ENCODE data around the gene RASA4.
"Not testable (repeated sequence)": the region's sequence is repeated elsewhere in the genome, so short reads cannot be mapped to it uniquely, and the experiment has no call there.

RASA4 gene

DNA sequence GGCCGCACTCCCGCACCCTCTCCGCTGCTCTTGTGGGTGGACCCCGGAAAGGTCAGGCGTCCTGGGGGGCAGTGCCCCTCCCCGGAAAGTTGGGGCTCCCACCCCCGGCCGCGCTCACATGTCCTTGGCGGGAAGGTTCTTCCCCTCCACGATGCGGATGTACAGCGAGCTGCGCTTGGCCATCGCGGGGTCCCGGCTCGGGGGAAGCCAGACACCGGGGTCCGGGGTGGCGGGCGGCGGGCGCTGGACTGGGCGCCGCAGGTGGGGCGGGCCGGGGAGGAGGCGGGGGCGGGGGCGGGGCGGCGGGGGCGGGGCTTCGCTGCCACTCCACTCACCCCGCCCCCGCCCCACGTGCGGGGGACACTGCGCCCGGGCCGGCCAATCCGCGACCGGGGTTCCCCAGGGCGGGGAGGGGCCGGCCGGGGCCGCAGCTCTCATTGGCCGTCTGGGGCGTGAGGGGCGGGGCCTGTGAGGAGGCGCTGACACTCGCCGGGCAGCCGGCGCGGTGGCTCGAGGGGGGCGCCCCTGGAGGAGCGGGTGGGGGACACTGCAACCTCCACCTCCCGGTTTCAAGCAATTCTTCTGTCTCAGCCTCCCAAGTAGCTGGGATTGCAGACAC is at the start of gene RASA4:
TSS of gene RASA4 (minus strand) at position 250 of the 619 bp plus-strand sequence. CDS start at position 183, 67 bp downstream.
- peak; percentile 23 for DNase-seq

DNA sequence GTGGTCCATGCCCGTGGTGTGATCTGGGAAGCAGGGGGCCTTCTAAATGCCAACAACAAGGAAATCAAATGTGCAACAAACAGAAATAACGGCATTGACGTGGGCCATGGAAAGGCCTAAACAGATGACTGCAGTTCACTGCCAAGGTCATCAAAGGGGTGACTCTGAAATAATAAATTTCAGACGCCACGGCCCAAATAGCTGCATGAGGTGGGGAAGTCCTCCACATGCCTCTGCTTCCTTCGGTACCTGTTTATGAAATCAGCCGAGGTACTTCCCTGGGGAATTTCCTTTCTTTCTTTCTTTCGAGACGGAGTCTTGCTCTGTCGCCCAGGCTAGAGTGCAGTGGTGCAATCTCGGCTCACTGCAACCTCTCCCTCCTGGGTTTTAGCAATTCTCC is 48.2 kb upstream of the RASA4 start:
- DNase-seq, result not testable (repeated sequence)

DNA sequence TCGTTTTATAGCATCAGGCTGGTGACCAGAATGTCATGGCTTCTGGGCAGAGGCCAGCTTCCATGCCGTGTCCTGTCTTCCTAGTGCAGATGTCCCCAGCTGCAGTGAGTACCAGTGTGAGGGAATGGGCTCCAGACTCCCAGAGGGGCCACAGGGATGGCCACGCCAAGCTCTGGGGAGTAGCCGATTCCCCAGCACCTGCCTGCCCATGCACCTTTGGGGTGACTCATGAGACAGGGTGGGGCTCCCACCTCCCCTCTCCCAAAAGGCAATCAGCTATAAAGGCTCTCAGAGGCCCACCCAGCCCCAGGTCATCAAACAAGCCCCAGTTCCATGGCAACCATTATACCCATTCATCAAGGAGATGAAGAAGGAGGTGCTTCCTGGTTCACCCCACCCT is 33.4 kb upstream of the RASA4 start, which contains the start of gene SPDYE2B:
TSS of gene SPDYE2B (plus strand) at position 396 of the 400 bp plus-strand sequence. CDS start 2,030 bp downstream, outside the sequence.
- DNase-seq, result not testable (repeated sequence)

DNA sequence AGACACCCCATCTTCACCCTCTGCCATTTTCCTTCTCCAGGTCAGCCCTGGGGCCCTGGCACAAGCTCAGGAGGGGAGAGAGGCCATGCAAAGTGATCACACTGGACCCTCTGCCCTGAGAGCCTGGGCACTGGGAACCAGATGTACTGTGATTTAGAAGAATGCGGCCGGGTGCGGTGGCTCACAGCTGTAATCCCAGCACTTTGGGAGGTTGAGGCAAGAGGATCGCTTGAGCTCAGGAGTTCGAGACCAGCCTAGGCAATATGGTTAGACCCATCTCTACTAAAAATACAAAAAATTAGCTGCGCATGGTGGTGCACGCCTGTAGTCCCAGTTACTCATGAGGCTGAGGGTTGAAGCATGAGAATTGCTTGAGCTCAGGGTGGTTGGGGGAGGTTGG is 31.3 kb upstream of the RASA4 start:
- DNase-seq, result not testable (repeated sequence)

DNA sequence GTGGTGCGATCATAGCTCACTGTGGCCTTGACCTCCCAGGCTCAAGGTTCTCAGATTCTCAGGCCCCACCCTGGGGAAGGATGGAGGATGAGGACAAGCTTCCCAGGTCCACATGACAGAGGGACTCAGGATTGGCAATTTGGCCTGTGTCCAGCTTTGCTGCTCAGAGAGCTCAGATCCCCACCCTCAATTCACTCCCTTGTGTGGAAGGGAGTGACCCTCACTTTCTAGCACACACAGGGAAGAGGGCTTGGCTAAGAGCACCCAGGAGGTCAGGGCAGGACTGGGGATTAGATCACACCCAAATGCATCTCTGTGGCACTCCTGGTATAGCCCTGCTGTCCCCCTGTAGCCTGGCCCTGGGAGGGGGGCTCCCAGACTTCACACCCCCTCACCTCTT is 26.8 kb upstream of the RASA4 start:
- not testable (repeated sequence) for DNase-seq

DNA sequence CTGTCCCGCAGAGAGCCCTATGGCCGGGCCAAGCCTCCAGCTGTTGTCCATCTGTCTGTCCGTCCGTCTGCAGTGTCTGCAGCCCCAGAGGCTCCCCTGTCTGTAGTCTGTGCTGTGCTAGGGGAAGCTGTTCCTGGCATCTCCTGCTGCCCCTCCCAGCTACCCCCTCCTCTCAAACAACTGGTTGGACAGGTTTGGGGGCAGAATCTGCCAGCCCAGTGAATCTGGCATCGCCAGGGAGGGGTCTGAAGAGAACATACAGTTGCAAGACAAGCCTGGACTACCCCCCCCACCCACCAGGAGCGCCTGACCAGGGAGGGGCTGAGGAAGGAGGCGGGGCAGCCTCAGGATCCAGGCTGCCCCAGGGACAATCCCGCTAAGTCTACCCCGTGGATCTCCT is 26.1 kb upstream of the RASA4 start, which contains the start of gene UPK3BL1:
TSS of gene UPK3BL1 (minus strand) at position 101 of the 400 bp plus-strand sequence. CDS start at position 51, 50 bp downstream.
- DNase-seq, result not testable (repeated sequence)

DNA sequence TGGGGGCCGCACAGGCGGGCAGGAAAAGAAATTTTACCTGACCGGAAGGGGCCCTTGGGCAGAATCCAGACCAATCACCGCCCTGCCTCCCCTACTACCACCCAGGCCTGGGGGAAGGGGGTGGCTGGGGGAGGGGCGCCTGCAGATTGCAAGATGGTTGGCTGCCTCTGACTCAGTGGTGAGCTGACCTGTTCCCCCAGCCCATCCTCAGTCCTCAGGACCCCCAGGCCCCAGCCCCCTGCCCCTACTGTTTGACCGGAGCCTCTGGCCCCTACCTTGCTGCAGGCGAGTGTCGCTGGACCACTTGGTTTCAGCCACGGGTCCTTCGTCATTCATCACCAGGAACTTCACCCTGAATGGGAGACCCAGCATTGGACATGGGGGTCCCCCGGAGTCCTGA is 22.3 kb upstream of the RASA4 start:
- DNase-seq, result not testable (repeated sequence)

DNA sequence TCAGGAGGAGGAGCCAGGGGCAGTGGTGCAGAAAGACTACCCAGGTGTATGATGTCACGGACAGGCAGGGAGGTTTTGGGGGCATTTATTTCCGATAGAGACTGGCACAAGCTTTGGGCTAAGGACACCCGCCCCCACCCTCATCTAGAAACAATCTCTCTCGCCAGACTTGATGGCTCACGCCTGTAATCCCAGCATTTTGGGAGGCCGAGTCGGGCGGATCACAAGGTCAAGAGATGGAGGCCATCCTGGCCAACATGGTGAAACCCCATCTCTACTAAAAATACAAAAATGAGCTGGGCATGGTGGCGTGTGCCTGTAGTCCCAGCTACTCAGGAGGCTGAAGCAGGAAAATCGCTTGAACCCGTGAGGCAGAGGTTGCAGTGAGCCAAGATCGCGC is 20.4 kb upstream of the RASA4 start:
- DNase-seq, result not testable (repeated sequence)

DNA sequence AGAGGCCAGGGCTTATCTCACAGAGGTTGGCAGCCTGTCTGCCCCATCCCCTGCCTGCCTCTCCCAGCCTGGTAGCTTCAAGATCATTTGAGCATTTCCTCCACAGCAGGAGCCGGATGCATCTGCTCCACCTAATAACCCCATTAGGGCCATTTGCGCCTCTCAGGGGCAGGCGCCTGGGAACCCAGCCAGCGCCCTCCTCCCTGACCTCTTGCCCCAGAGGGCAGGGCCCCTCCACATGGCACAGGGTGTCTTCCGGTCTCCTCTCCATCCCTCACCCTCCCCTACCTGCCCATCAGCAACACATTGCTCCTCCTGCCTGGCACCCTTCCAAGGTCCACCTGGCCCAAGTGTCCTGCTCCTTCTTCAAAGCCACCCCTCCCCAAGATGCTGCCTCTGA is 18.8 kb upstream of the RASA4 start:
- DNase-seq, result not testable (repeated sequence)

DNA sequence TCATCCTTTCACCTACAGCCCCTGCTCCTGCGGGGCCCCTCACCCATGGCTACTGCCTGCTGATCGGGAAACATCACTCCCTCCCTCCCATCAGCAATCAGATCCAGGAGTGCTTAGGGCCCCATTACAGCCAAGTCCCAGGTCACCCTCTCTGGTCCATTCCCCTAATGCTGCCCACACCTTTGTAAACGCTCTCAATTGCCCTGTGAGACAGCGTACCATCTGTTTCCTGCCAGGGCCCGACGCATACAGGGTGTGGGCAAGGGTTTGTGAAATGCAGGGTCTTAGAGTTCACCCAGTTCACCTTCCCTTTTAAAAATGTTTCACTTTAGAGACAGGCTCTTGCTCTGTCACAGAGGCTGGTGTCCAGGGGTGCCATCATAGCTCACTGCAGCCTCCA is 17.7 kb upstream of the RASA4 start:
- DNase-seq, result not testable (repeated sequence)

DNA sequence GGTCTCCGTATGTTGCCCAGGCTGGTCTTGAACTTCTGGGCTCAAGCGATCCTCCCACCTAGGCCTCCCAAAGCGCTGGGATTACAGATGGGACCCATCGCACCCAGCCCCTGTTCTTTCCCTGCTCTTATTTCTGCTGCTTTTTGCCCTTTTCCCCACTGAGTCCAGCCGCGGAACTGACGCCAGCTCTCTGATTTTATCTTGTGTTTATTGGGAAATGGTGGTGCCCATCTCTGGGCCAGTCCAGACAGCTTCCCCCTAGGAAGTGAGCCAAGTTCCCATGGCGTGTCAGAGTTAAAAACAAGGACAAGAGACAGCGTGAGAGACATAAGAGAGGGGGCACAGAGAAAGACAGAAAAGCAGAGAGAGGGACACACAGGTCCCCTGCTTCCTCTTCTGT is 14.1 kb upstream of the RASA4 start:
- DNase-seq, result not testable (repeated sequence)

DNA sequence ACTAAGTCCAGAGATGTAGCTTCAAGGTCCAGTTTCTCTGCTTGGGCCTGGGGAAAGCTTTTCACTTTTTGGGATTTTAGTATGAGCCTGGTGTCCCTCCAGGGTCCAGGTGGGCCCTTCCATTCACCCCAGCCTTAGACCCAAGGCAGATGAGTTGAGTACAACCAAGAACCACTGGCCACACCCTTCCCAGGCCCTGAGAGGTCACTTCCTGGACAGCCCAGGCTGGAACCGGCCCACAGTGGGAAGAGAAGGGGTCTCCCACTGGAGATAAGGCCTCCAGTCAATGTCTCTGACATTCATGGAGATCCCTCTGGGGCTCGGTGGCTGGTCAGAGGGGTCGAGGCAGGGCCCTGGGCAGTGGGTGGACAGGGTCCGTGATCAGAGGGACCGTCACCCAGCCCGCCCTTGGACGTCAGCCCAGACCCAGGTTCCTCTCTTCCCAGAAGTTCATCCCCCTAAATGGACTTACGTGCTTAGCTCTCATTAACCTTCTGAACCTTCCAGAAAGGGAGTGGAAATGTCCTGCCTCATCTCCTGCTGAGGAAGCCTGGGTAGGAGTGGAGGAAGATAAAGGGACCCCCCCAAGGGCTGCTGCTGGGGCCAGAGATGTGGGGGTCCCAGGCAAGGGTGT is 10.8 kb upstream of the RASA4 start:
- not testable (repeated sequence) for DNase-seq

DNA sequence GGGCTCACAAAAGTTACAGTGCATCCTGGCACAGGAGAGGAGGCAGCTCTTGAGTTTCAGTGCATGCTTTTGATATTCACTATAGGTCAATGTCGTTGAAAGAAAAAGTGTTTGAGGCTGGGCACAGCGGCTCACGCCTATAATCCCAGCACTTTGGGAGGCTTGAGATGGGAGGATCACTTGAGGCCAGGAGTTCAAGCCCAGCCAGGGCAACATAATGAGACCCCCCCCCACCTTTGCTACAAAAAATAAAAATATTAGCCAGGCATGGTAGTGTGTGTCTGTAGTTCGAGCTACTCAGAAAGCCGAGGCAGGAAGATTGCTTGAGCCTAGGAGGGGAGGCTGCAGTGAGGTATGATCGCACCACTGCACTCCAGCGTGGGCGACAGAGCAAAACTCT is 1.6 kb upstream of the RASA4 start:
- DNase-seq, result not testable (repeated sequence)

DNA sequence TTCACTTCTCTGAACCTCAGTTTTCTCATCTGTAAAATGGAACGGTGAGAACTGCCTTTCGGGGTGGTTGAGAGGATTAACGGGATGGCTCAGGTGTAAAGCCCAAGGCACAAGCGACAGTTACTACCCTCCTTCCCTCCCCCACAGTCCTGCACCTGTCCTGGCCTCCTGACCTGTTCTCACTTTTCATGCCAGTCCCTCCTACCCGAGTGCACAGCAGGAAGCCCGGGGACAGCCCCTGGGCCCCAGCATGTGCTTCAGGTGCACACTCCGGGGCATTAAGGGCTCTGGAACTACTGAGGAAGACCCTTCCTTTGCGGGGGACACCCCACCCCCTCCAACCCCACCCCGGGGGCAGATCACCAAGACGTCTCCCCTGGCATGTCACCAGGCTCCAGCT is 626 bp downstream of the RASA4 start:
- not testable (repeated sequence) for DNase-seq

DNA sequence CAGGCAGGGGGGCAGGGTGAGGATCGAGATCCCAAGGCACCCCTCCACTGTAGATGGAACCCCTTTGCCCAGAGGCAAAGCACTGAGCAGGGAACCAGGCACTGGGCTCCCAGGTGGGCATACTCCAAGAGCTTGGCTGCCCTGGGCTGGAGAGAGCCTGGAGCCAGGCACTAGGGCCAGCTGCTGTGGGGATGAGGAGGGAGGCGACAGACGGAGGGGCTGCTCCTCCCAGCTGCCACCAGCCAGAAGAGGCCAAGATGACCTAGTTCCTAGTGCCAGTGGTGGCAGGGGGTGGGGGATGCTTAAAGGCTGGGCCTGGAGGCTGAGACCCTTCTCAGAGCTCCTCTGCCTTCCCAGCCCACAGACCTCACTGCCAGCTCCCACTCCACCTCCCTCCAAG is 1.7 kb downstream of the RASA4 start:
- DNase-seq, result not testable (repeated sequence)

DNA sequence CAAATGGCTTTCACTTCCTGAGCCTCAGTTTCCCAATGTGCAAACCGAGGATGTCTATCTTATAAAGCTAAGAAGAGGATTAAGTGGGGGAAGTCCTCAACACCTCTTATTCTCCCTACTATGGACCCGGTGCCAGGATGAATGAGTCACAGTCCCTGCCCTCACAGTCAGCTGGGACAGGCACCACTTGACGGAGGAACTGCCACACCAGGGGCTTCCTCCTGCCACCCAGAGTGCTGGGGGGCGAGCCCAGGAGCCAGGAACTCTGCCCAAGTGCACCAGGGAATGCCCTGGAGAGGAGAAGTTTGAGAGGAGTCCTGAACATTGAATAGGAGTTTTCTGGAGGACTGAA is 2.2 kb downstream of the RASA4 start:
- DNase-seq, result not testable (repeated sequence)

DNA sequence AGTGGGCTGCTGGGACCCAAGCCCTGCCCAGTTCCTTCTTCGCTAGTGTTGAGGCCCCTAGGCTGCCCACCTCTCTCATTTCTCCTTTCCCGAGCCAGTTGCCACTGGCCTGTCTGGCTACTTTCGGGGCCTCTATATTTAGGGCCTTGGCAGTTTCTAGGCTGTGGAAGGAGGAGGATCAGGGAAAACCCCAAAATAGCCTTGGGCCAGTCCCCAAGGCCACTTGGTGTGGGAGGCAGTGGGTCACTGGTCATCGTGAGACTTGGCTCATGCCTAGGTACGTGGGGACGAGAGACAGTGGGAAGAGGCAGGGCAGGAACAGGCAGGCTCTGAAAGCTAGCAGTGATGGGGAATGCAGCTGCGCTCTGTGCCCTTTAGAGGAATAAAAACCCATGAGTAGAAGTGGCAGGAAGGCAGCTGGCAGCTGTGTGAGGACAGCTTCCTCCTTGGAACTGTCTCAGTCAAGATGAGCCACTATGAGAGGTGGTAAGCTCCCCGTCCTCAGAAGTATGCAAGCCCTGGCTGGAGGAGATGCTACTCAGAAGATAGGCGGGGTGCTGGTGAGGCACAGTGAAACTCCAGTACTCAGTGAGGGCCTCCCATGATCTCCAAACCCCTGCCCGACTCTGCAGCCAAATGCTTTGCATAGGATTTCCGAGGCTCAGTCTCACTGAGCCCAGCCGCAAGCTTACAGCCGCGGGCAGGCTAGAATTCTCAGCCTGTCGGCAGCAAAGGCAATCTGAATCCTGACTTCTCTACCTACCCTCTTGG is 2.8 kb downstream of the RASA4 start:
- not testable (repeated sequence) for DNase-seq

DNA sequence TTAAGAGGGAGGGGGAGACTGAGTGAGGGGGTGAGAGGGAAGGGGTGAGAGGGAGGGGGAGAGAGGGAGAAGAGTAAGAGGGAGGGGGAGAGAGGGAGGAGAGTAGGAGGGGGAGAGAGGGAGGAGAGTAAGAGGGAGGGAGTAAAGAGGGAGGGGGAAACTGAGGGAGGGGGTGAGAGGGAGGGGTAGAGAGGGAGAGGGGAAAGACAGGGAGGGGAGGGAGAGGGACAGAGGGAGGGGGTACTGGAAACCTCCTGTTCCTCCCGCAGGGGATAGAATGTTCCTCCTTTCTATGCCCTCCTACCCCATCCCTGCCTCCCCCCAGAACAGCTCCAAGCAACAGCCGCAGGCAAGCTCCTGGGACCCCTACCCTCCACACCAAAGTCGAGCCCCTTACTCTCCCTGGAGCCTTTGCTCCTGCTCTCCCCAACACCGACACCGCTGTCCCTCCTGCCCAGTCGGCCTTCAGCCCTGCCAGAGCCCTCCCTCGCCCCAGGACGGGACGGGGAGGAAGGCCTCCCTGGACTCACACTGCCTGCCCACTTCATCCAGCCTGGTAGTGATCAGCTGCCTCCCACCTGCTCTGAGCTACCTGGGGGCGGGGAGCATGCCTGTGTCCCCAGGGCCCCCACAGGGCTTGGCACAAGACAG is 4.8 kb downstream of the RASA4 start:
- not testable (repeated sequence) for DNase-seq

DNA sequence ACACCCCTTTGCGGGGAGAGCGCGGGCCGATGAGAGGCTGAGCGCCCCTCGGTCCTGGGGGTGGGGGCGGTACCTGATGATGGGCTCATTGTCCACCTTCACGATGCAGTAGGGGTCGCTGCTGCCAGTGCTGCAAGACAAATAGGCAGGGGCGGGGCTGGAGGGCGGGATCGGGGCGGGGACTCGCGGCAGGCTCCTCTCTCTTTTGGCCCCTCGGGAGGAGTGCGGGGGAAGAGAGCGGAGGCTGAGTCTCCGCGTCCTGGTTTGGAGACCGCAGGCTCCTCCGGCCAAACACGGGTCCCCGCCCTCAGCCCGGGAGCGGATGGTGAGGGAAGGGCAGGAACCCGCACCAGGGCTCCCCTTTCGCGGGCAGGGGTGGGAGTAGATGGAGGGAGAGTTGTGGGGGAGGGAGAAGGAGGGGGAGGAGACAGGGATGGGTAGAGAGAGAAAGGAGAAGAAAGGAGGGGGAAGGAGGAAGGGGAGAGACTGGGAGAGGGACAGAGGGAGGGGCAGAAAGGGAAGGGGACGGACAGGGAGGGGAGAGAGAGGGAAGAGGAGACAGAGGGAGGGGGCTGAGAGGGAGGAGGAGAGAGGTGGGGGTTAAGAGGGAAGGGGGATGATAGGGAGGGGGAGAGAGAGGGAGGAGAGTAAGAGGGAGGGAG is 5.4 kb downstream of the RASA4 start:
- DNase-seq, result not testable (repeated sequence)

DNA sequence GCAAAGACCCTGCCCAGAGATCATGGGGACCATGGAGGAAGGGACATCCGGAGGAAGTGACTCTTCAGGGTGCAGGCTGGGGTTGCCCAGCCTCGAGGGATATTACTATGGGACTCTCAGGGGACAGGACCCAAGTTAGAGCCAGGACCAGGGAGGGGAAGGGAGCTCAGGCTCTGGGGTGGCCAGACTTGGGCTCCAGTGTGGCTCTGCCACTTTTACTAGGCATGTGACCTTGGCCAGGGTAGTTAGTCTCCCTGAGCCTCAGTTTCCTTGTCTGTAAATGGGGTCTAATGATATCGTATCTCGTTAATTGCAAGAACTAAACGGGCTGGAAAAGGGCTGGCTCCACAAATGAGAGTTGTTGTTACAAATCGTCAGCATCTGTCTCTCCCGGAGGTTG is 6.1 kb downstream of the RASA4 start:
- not testable (repeated sequence) for DNase-seq

DNA sequence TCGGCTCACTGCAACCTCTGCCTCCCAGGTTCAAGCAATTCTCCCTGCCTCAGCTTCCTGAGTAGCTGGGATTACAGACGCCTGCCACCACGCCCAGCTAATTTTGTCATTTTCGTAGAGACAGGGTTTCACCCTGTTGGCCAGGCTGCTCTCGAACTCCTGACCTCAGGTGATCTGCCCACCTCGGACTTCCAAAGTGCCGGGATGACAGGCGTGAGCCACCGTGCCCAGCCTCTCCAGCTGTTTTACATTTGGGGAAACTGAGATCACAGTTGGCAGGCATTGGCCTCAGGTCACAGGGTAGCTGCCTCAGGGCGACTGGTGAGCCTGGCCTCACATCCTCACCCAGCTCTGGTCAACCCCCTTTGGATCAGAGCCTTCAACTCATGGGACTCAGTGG is 6.8 kb downstream of the RASA4 start:
- not testable (repeated sequence) for DNase-seq

DNA sequence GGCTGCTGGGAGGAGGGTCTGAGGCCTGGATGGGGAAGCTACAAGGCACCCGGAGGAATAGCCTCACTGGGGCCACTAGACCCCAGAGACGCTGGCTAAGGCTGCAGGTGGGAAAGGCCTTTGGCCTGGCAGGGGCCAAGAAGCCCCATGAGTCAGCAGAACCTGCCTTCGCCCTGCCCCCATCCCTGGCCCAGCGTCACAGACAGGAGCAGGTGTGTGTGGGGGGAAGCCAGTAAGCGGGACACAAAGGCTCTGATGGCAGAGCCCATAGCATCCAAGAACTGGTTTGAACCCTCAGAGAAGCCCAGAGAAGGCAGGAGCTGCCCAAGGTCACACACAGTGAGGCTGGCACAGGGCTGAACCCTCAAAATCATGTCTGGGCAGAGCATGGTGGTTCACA is 9.7 kb downstream of the RASA4 start:
- DNase-seq, result not testable (repeated sequence)

Data from activated CD4-positive, alpha-beta T cell treated with anti-CD3 and anti-CD28 coated beads, Interleukin-2, amount 50 U/mL, for 1 hour (primary cell).